T-helper 2 cell (primary cell): ENCODE results near the gene MACROD2.

Experiments
- DNase-seq, 5 experiments: peaks; one replicate each; pipeline versions ENCODE4 v3.0.0 to v3.0.0-alpha.2; 2012 to 2022

MACROD2 gene

GRCh38 chr20:15578113-15578512, 1582.8 kb downstream of the MACROD2 start:
- no peak for DNase-seq

- DNase-seq, result no peak
Measured at GRCh38 chr20:15579688-15580087, 1584.4 kb downstream of the MACROD2 start.

- DNase-seq, result no peak
Measured at GRCh38 chr20:15582146-15582760, 1586.9 kb downstream of the MACROD2 start.

GRCh38 chr20:15584507-15584906, 1589.2 kb downstream of the MACROD2 start:
- DNase-seq, result no peak

- DNase-seq, result no peak
Measured at GRCh38 chr20:15593081-15593480, 1597.8 kb downstream of the MACROD2 start.

- DNase-seq, result no peak
Measured at GRCh38 chr20:15594158-15594695, 1598.9 kb downstream of the MACROD2 start.

- DNase-seq, result no peak
Measured at GRCh38 chr20:15596220-15596890, 1601.0 kb downstream of the MACROD2 start.

GRCh38 chr20:15597306-15597705, 1602.0 kb downstream of the MACROD2 start:
- no peak for DNase-seq

GRCh38 chr20:15599961-15600360, 1604.6 kb downstream of the MACROD2 start:
- DNase-seq, result no peak

GRCh38 chr20:15600565-15600964, 1605.2 kb downstream of the MACROD2 start:
- no peak for DNase-seq

- DNase-seq, result no peak
Measured at GRCh38 chr20:15603506-15603905, 1608.2 kb downstream of the MACROD2 start.

- no peak for DNase-seq
Measured at GRCh38 chr20:15603978-15604805, 1608.9 kb downstream of the MACROD2 start.

GRCh38 chr20:15609921-15610320, 1614.6 kb downstream of the MACROD2 start:
- DNase-seq, result no peak

GRCh38 chr20:15610787-15611186, 1615.5 kb downstream of the MACROD2 start:
- DNase-seq, result no peak

GRCh38 chr20:15611541-15611940, 1616.2 kb downstream of the MACROD2 start:
- no peak for DNase-seq

GRCh38 chr20:15612198-15612597, 1616.9 kb downstream of the MACROD2 start:
- DNase-seq, result no peak

GRCh38 chr20:15612769-15613168, 1617.5 kb downstream of the MACROD2 start:
- no peak for DNase-seq

- no peak for DNase-seq
Measured at GRCh38 chr20:15613530-15613929, 1618.2 kb downstream of the MACROD2 start.

GRCh38 chr20:15616626-15617025, 1621.3 kb downstream of the MACROD2 start:
- DNase-seq, result no peak

GRCh38 chr20:15618110-15618509, 1622.8 kb downstream of the MACROD2 start:
- DNase-seq, result no peak

GRCh38 chr20:15618912-15619311, 1623.6 kb downstream of the MACROD2 start:
- no peak for DNase-seq

- DNase-seq, result no peak
Measured at GRCh38 chr20:15619341-15619740, 1624.0 kb downstream of the MACROD2 start.

GRCh38 chr20:15619816-15620215, 1624.5 kb downstream of the MACROD2 start:
- no peak for DNase-seq
